GM18520 (cell line): Measurements from ENCODE around the gene UBA6.
"Not testable (repeated sequence)": the region's sequence is repeated elsewhere in the genome, so short reads cannot be mapped to it uniquely, and the experiment has no call there.

Source experiments
- ATAC-seq: cut with Tn5 transposase; IDR thresholded peaks from one replicate; pipeline ENCODE4 v1.9.1; 2021; ENCODE audit not compliant: unreplicated experiment

UBA6 gene

GRCh38 chr4:67674098-67674497 lies 26.9 kb downstream of the UBA6 start:
- no peak for ATAC-seq

- no peak for ATAC-seq
These were observed 32.6 kb downstream of the UBA6 start for GRCh38 chr4:67668315-67668714.

DNA sequence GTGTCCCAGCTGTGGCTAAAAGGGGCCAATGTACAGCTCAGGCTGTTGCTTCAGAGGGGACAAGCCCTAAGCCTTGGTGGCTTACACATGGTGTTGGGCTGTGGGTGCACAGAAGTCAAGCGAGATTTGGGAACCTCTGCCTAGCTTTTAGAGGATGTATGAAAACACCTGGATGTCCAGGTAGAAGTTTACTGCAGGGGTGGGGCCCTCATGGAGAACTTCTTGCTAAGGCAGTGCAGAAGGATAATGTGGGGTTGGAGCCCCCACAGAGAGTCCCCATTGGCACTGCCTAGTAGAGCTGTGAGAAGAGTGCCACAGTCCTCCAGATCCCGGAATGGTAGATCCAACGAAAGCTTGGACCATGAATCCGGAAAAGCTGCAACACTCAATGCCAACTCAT lies 40.5 kb downstream of the UBA6 start:
- ATAC-seq: no peak

DNA sequence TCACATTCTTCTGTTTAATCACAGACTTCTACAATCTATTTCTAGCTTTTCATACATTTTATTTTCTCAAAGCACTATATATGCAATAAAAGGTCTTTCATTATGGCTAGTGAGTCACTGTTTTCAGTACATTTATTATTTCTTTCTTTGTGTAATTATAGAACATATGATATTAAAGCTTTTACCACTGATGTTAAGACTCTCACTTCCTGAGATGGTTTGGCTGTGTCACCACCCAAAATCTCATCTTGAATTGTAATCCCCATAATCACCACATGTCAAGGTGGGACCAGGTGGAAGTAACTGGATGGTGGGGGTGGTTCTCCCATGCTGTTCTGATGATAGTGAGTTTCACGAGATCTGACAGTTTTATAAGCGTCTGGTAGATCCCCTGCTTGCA lies 41.9 kb downstream of the UBA6 start:
- no peak for ATAC-seq

GRCh38 chr4:67658302-67658701 lies 42.7 kb downstream of the UBA6 start:
- no peak for ATAC-seq

- ATAC-seq: no peak
These were observed 49.4 kb downstream of the UBA6 start for GRCh38 chr4:67651536-67651935.

DNA sequence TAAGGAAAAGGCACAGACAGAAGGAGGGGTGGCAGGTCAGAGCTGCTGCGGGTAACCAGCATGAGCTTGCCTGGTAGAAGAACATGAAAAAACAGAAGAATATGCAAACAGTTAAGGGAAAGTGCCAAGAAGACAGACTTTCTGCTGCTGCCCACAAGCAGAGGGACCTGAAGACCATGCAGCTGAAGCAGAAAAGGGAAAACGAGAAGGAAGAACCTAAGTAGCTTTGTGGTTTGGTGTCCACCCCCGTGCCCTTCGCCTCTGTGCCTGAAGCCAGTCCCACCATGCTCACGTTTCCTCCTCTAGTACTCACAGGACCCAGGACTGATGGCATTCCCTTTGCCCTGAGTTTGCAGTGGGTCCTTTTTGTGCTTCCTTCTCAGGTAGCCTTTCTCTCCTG lies 62.8 kb downstream of the UBA6 start:
- ATAC-seq: no peak

DNA sequence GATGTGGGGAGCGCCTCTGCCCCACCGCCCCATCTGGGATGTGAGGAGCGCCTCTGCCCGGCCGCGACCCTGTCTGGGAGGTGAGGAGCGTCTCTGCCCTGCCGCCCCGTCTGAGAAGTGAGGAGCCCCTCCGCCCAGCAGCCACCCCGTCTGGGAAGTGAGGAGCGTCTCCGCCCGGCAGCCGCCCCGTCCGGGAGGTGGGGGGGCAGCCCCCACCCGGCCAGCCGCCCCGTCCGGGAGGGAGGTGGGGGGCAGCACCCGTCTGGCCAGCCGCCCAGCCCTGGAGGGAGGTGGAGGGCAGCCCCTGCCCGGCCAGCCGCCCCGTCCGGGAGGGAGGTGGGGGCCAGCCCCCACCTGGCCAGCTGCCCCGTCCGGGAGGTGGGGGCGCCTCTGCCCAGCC lies 64.0 kb downstream of the UBA6 start:
- not testable (repeated sequence) for ATAC-seq

DNA sequence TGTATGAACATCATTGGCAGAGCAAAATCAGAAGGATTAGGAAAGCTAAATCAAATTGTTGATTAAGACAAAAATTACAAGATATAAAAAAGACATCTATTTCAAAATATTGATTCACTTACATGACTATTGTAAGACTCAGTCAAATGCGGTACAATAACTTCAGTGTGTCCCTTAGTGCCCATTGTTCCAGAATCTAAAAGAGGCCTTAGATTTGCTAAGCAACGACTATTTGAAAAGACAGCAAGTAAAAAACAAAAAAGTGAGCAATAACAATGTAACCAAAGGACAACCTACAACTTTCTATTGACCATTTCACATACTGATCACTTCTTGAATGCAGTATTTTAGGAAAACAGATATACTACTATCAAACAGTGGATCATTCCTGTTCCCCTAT lies 65.6 kb downstream of the UBA6 start:
- no peak for ATAC-seq

GRCh38 chr4:67634741-67635140 lies 66.2 kb downstream of the UBA6 start:
- no peak for ATAC-seq

DNA sequence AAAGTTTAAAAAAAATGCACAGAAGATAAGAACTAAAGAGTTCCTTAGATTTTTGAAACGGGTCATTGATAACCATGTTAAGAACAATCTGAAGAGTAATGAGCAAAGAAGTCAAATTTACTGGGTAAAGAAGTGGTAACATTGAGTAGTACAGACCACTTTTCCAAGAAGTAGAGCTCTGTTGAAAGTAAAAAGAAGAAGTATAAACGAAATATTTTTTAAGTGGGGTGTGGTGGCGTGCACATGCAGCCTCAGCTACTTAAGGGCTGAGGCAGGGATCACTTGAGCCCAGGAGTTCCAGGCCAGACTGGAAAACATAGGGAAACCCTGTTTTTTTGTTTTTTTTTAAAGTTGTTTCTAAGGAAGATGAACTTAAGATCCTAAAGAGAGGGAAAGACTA lies 68.5 kb downstream of the UBA6 start:
- ATAC-seq: no peak

DNA sequence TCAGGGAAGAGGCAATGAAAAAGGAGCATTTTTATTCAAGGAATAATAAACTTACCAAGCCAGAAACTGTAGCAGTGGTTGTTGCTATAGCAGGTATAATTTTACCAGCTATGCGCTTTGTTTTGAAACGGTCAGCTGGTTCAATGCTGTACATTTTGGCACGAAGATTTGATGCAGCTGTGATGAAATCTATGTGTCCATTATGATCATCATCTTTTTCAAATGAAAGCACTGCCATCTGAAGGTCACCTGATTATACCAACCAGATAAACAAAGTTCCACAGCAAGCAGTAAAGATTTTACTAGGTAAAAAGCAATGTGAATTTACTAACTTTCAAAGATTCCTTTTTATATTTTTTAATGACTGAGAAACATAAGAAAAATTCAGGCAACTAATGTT lies 76.0 kb downstream of the UBA6 start:
- ATAC-seq: no peak

- no peak for ATAC-seq
These were observed 84.5 kb downstream of the UBA6 start for GRCh38 chr4:67616478-67616877.

GRCh38 chr4:67615119-67615518 lies 85.8 kb downstream of the UBA6 start:
- ATAC-seq: no peak

DNA sequence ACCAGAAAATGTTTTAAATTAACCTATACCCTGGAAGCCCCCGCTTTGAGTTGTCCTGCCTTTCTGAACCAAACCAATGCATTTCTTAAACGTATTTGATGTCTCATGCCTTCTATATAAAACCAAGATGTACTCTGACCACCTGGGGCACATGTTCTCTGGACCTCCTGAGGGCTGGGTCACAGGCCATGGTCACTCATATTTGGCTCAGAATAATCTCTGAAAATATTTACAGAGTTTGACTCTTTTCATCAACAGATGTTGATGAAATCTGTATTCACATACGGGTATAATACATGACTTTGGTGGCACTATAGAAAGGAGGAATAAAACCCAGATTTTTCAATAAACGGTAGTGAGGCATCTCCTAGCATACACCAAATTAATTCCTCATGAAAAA lies 86.8 kb downstream of the UBA6 start:
- no peak for ATAC-seq

GRCh38 chr4:67608027-67608426 lies 92.9 kb downstream of the UBA6 start:
- no peak for ATAC-seq

GRCh38 chr4:67604749-67605148 lies 96.2 kb downstream of the UBA6 start:
- no peak for ATAC-seq

DNA sequence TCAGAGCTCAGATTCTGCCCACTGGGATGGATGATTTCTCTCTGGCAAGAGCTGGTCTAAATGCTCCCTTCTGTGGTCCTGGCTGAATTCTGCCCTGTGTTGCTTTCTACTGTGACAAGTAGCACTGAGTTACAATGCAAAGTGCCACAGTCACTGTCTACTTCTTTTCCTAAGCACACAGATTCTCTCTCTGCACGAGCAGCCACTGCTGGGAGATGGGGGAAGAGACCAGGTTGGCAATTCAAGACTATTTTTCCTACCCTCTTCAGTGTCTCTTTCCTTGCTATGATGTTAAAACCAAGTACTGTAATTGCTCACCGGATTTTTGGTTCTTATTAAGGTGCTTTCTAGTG lies 97.0 kb downstream of the UBA6 start:
- no peak for ATAC-seq

DNA sequence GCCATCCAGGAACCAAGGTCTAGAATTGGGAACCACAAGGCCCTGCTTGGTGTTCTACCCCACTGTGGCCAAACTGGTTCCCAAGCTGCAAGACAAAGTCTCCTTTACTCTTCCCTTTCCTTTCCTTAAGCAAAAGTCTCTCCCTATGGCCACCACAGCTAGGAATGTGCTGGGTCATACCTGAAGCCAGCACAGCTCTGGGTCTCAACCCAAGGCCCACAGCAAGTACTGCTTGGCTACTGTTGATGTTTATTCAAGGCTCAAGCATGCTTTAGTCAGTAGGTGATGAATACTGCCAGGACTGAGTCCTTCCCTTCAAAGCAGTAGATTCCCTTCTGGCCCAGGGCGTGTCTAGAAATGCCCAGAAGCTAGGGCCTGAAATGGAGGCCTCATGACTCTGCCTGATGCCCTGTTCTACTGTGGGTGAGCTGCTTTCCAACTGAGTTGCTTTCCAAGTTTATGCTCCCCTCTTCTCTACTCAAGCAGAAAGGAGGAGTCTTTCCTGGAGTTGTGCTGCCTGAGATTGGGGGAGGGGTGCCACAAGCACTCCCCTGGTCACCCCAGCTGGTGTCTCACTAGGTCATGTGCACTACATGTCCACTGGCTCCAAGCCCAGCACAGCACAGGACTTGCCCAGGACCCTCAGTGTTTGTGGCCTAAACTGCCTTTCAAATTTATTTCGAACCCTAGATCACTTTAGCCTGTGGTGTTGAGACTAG lies 97.5 kb downstream of the UBA6 start:
- no peak for ATAC-seq

DNA sequence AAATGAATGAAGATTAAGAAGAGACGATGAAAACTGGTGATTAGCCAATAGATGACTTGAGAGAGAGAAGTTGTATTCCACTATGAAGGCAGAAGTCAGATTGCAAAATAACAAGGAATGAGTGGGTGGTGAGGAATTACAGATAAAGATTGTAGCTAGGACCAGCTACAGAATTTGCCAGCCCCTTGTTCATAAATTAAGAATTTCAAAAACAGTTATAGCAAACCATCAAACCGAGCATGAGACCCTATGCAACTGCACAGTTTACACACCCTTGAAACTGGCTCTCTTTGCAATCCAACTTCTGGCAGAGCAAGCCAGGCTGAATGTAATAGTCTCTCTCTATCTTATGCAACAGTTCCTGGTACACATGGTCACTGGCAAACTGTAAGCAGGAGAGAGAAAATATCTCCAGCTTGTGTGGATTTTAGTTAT lies 107.2 kb downstream of the UBA6 start:
- no peak for ATAC-seq

GRCh38 chr4:67587156-67587555 lies 113.8 kb downstream of the UBA6 start:
- no peak for ATAC-seq

DNA sequence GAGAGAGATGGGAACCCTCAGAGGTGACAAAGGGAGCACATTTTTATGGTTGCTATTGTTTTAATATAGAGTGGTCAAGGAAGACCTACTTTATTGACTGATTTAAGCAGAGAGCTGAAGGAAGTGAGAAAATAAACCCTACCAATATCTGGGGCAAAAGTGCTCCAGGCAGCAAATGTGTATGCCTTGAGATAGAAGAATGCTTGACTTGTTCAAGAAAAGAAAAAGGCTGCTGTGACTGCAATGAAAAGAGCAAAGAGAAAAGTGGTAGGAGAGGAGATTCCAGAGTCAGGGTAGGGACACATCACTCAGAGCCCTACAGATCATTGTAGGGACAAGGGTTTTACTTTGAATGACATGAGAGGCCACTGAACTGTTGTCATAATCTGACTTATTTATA lies 116.5 kb downstream of the UBA6 start:
- no peak for ATAC-seq

DNA sequence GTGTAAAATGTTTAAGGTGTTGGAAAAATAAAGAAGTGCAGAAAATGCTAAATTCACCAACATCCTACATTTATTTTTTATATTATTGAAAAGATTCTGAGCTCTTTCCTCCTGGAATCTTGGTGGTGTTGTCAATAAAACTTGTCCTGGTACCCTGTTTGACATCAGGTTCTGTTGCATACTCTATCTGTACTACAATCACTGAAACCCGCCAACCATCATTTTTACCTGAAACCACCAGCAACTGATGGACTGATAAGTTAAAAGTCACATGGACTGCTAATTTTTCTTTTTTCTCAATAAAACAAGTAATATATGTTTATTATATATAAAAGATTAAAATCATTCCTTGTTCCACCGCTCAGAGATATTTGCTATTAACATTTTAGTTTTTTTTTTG lies 119.0 kb downstream of the UBA6 start:
- ATAC-seq: no peak
